GM12878 (cell line): ENCODE data around the gene POLR3G.
A peak's percentile ranks its signal among the peaks of the same experiment; 100 is the strongest.

Experiments
- BCL11A ChIP-seq: IDR thresholded peaks from 2 replicates; pipeline ENCODE4 v1.6.1; 2011; ENCODE audit warnings: low read depth, low read length
- MXI1 ChIP-seq: fragments of 150-350 bp; IDR thresholded peaks from 2 replicates; pipeline ENCODE4 v1.6.1; 2011; ENCODE audit warnings: low read depth, mild to moderate bottlenecking, inconsistent platforms, low read length, improper control_type of control experiment
- POLR2A ChIP-seq: IDR thresholded peaks from 2 replicates; pipeline ENCODE4 v1.6.1; 2011; ENCODE audit warnings: low read depth, mild to moderate bottlenecking, low read length
- SIN3A ChIP-seq: IDR thresholded peaks from 2 replicates; pipeline ENCODE4 v1.6.1; 2012; ENCODE audit warnings: low read depth, low read length, improper control_type of control experiment
- SMC3 ChIP-seq: IDR thresholded peaks from 2 replicates; pipeline ENCODE4 v1.6.1; 2011; ENCODE audit warnings: low read length, improper control_type of control experiment, borderline replicate concordance
- SP1 ChIP-seq: IDR thresholded peaks from one replicate; pipeline ENCODE4 v1.6.1; 2011; ENCODE audit warnings: low read depth, low read length
- TCF7 ChIP-seq: IDR thresholded peaks from 2 replicates; pipeline ENCODE4 v1.6.1; 2014; ENCODE audit warnings: antibody characterized with exemption, borderline replicate concordance
- YY1 ChIP-seq: IDR thresholded peaks from 2 replicates; pipeline ENCODE4 v1.6.1; 2011; ENCODE audit warnings: low read depth, mild to moderate bottlenecking, low read length
- TF ChIP-seq, protein P1 (sequence below): IDR thresholded peaks from 2 replicates; pipeline ENCODE4 v1.6.1; 2011; ENCODE audit warnings: borderline replicate concordance, low read depth, mild to moderate bottlenecking, moderate library complexity, low read length; ENCODE audit not compliant: insufficient read depth, poor library complexity, severe bottlenecking
- TF ChIP-seq, protein P2 (sequence below), 3 experiments: IDR thresholded peaks in 2 of 3; conservative IDR thresholded peaks in 1 of 3; 2 replicates each; pipeline ENCODE4 v1.5.1; 2011; ENCODE audit warnings: low read depth in 3 of 3, low read length in 3 of 3, mild to moderate bottlenecking in 3 of 3, control low read depth in 2 of 3, moderate library complexity in 2 of 3, inconsistent platforms in 1 of 3, mixed read lengths in 1 of 3; ENCODE audit not compliant: control insufficient read depth in 2 of 3, insufficient read depth in 1 of 3; ENCODE audit errors: extremely low read depth in 1 of 3
- TF ChIP-seq, protein P3 (sequence below): fragments of 450-650 bp; IDR thresholded peaks from 2 replicates; pipeline ENCODE4 v1.6.1; 2016; ENCODE audit warnings: mild to moderate bottlenecking, moderate library complexity, borderline replicate concordance

DNA sequence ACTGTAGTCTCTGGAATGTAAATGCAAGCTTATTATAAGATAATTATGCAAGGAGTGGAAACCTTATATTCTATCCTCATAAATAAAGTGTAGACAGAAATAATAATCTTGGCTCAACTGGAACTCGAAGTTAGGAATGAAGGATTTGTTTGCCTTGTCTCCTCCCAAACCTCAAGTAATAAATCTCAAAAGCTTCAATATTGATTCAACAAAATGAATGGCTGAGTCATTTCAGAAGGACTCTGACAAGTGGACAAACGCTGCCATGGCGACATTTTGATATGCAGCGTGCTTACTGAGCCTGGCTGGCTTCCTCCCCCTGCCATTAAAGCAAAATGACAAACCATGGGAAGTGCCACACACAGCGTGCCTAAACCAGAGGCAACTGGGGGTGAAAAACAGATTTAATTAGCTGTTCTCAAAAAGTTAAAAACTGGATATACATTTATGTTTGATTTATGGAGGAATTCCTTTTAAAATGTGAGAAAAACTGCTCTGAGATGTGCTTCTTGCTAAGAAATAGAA lies 73.5 kb downstream of the POLR3G start:
- TF ChIP-seq, protein P1, sequence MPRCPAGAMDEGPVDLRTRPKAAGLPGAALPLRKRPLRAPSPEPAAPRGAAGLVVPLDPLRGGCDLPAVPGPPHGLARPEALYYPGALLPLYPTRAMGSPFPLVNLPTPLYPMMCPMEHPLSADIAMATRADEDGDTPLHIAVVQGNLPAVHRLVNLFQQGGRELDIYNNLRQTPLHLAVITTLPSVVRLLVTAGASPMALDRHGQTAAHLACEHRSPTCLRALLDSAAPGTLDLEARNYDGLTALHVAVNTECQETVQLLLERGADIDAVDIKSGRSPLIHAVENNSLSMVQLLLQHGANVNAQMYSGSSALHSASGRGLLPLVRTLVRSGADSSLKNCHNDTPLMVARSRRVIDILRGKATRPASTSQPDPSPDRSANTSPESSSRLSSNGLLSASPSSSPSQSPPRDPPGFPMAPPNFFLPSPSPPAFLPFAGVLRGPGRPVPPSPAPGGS = no peak
- TF ChIP-seq, protein P2, sequence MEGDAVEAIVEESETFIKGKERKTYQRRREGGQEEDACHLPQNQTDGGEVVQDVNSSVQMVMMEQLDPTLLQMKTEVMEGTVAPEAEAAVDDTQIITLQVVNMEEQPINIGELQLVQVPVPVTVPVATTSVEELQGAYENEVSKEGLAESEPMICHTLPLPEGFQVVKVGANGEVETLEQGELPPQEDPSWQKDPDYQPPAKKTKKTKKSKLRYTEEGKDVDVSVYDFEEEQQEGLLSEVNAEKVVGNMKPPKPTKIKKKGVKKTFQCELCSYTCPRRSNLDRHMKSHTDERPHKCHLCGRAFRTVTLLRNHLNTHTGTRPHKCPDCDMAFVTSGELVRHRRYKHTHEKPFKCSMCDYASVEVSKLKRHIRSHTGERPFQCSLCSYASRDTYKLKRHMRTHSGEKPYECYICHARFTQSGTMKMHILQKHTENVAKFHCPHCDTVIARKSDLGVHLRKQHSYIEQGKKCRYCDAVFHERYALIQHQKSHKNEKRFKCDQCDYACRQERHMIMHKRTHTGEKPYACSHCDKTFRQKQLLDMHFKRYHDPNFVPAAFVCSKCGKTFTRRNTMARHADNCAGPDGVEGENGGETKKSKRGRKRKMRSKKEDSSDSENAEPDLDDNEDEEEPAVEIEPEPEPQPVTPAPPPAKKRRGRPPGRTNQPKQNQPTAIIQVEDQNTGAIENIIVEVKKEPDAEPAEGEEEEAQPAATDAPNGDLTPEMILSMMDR (IDR thresholded peaks at IDR 0.05 in 2 of 3, conservative IDR thresholded peaks at IDR 0.05 in 1 of 3; ENCODE audit: control insufficient read depth in 2 of 3, extremely low read depth in 1 of 3, insufficient read depth in 1 of 3, low read depth in 3 of 3, low read length in 3 of 3) = no peak
- no peak for TF ChIP-seq POLR2A
- TF ChIP-seq SIN3A = no peak
- no peak for TF ChIP-seq TCF7
- TF ChIP-seq YY1 = 0 out of 2 replicates have a peak, but pooled peaks have one; percentile 23
- TF ChIP-seq BCL11A = no peak
- no peak for TF ChIP-seq MXI1
- TF ChIP-seq, protein P3, sequence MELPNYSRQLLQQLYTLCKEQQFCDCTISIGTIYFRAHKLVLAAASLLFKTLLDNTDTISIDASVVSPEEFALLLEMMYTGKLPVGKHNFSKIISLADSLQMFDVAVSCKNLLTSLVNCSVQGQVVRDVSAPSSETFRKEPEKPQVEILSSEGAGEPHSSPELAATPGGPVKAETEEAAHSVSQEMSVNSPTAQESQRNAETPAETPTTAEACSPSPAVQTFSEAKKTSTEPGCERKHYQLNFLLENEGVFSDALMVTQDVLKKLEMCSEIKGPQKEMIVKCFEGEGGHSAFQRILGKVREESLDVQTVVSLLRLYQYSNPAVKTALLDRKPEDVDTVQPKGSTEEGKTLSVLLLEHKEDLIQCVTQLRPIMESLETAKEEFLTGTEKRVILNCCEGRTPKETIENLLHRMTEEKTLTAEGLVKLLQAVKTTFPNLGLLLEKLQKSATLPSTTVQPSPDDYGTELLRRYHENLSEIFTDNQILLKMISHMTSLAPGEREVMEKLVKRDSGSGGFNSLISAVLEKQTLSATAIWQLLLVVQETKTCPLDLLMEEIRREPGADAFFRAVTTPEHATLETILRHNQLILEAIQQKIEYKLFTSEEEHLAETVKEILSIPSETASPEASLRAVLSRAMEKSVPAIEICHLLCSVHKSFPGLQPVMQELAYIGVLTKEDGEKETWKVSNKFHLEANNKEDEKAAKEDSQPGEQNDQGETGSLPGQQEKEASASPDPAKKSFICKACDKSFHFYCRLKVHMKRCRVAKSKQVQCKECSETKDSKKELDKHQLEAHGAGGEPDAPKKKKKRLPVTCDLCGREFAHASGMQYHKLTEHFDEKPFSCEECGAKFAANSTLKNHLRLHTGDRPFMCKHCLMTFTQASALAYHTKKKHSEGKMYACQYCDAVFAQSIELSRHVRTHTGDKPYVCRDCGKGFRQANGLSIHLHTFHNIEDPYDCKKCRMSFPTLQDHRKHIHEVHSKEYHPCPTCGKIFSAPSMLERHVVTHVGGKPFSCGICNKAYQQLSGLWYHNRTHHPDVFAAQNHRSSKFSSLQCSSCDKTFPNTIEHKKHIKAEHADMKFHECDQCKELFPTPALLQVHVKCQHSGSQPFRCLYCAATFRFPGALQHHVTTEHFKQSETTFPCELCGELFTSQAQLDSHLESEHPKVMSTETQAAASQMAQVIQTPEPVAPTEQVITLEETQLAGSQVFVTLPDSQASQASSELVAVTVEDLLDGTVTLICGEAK = no peak
- TF ChIP-seq SP1 = no peak
- no peak for TF ChIP-seq SMC3
